ENCODE measurements around the gene CDV3. TPM values are rescaled to one million over a fixed set of nuclear protein-coding genes. Genes with fewer than 3 reads are reported as not detected.

CDV3 gene
- total RNA-seq, 2 experiments from 2014 or later, result 291 to 305 TPM

- ChIA-PET POLR2A (interaction anchor here (1.1 kb wide), 1 partner anchor 19 kb away, joined by 5 read pairs; no protein-coding TSS in a partner anchor), CTCF (no interaction called here)
Measured at GRCh38 chr3:133593243-133593642, 19.8 kb downstream of the CDV3 start.

GRCh38 chr3:133595341-133595740 lies 21.9 kb downstream of the CDV3 start:
- ChIA-PET POLR2A (interaction anchor here (2.1 kb wide), 1 partner anchor 21 kb away, joined by 15 read pairs; the partner anchor contains the start of gene CDV3), CTCF (interaction anchor here (1.0 kb wide), 1 partner anchor 23 kb away, joined by 3 read pairs; no protein-coding TSS in a partner anchor)

GRCh38 chr3:133598405-133598804 lies 24.9 kb downstream of the CDV3 start:
- ChIA-PET POLR2A (no interaction called here), CTCF (no interaction called here)

- CTCF ChIA-PET, result no interaction called here
- POLR2A ChIA-PET, result no interaction called here
Measured at GRCh38 chr3:133599280-133599679, 25.8 kb downstream of the CDV3 start.

- CTCF ChIA-PET, result no interaction called here
- POLR2A ChIA-PET, result interaction anchor here (0.8 kb wide), 1 partner anchor 14 kb away, joined by 3 read pairs; no protein-coding TSS in a partner anchor
Measured at GRCh38 chr3:133600572-133601081, 27.1 kb downstream of the CDV3 start.

GRCh38 chr3:133606342-133606741 lies 32.9 kb downstream of the CDV3 start:
- POLR2A ChIA-PET, result no interaction called here
- CTCF ChIA-PET, result interaction anchor here (0.6 to 1.5 kb wide), 4 partner anchors 20 to 127 kb away, joined by 3 to 5 read pairs (median 3); no protein-coding TSS in a partner anchor

- POLR2A ChIA-PET, result no interaction called here
- CTCF ChIA-PET, result interaction anchor here (0.6 to 1.5 kb wide), 4 partner anchors 21 to 127 kb away, joined by 3 to 5 read pairs (median 3); no protein-coding TSS in a partner anchor
Measured at GRCh38 chr3:133606902-133607301, 33.4 kb downstream of the CDV3 start.

- ChIA-PET POLR2A (no interaction called here), CTCF (no interaction called here)
Measured at GRCh38 chr3:133607816-133608215, 34.3 kb downstream of the CDV3 start.

GRCh38 chr3:133608388-133608787 lies 34.9 kb downstream of the CDV3 start:
- CTCF ChIA-PET, result no interaction called here
- POLR2A ChIA-PET, result interaction anchor here (0.6 kb wide), 1 partner anchor 32 kb away, joined by 6 read pairs; no protein-coding TSS in a partner anchor

GRCh38 chr3:133610031-133610430 lies 36.5 kb downstream of the CDV3 start:
- ChIA-PET POLR2A (interaction anchor here (0.8 kb wide), 1 partner anchor 125 kb away, joined by 3 read pairs; no protein-coding TSS in a partner anchor), CTCF (no interaction called here)

GRCh38 chr3:133611534-133611933 lies 38.0 kb downstream of the CDV3 start:
- POLR2A ChIA-PET, result interaction anchor here (0.7 kb wide), 1 partner anchor 33 kb away, joined by 5 read pairs; no protein-coding TSS in a partner anchor
- CTCF ChIA-PET, result interaction anchor here (0.5 to 0.7 kb wide), 2 partner anchors 12 to 156 kb away, joined by 3 read pairs; no protein-coding TSS in a partner anchor

GRCh38 chr3:133620066-133620784 lies 46.7 kb downstream of the CDV3 start:
- POLR2A ChIA-PET, result no interaction called here
- CTCF ChIA-PET, result no interaction called here

- CTCF ChIA-PET, result no interaction called here
- POLR2A ChIA-PET, result no interaction called here
Measured at GRCh38 chr3:133627789-133628188, 54.3 kb downstream of the CDV3 start.

GRCh38 chr3:133629146-133629545 lies 55.7 kb downstream of the CDV3 start:
- ChIA-PET POLR2A (interaction anchor here (0.6 kb wide), 1 partner anchor 119 kb away, joined by 5 read pairs; no protein-coding TSS in a partner anchor), CTCF (interaction anchor here (0.5 to 1.2 kb wide), 2 partner anchors 33 to 1359 kb away, joined by 3 read pairs; no protein-coding TSS in a partner anchor)

- ChIA-PET POLR2A (interaction anchor here (0.5 kb wide), 1 partner anchor 30 kb away, joined by 5 read pairs; no protein-coding TSS in a partner anchor), CTCF (no interaction called here)
Measured at GRCh38 chr3:133633439-133633838, 60.0 kb downstream of the CDV3 start.

Other genes starting within 250 kb of the CDV3 start
- gene BFSP2, start 173.6 kb upstream of the CDV3 start, total RNA-seq, result under 1 TPM in 1 of 2 experiments, not detected in 1; 0.61 TPM
- 10 to 100 TPM; 83.2 to 86.3 TPM for gene TOPBP1, start 88.3 kb downstream of the CDV3 start, total RNA-seq
- under 1 TPM; 0.02 to 0.17 TPM for gene TF, start 172.7 kb downstream of the CDV3 start, total RNA-seq
- 100 to 1,000 TPM; 128 to 131 TPM for gene SRPRB, start 232.1 kb downstream of the CDV3 start, total RNA-seq